Neural crest cell (in vitro differentiated cells): ENCODE measurements around the gene ADORA2B. TPM values are rescaled to one million over a fixed set of nuclear protein-coding genes. Genes with fewer than 3 reads are reported as not detected.
A peak's percentile ranks its signal among the peaks of the same experiment; 100 is the strongest.
"Not testable (repeated sequence)": the region's sequence is repeated elsewhere in the genome, so short reads cannot be mapped to it uniquely, and the experiment has no call there.

Source experiments
- DNase-seq: peaks from one replicate; pipeline ENCODE4 v3.0.0; 2021; ENCODE audit warnings: low read depth, mixed read lengths, low spot score
- H3K27ac Mint-ChIP-seq: one replicate; pipeline ENCODE4 v1.8.0; 2021; ENCODE audit warnings: mild to moderate bottlenecking, mixed read lengths; ENCODE audit not compliant: unreplicated experiment
- H3K27me3 Mint-ChIP-seq: 2 replicates; pipeline ENCODE4 v1.8.0; 2021; ENCODE audit warnings: low read depth, mild to moderate bottlenecking, mixed read lengths
- H3K36me3 Mint-ChIP-seq: 2 replicates; pipeline ENCODE4 v1.8.0; 2021; ENCODE audit warnings: low read depth, mild to moderate bottlenecking, mixed read lengths
- H3K4me1 Mint-ChIP-seq: 2 replicates; pipeline ENCODE4 v1.8.0; 2021; ENCODE audit warnings: mixed read lengths
- H3K4me3 Mint-ChIP-seq: one replicate; pipeline ENCODE4 v1.8.0; 2021; ENCODE audit warnings: mild to moderate bottlenecking, mixed read lengths
- H3K9me3 Mint-ChIP-seq: 2 replicates; pipeline ENCODE4 v1.8.0; 2021; ENCODE audit warnings: mixed read lengths
- CTCF ChIP-seq: fragments of 200-600 bp; sonication (generic); conservative IDR thresholded peaks from 2 replicates; pipeline ENCODE4 v1.5.0; 2021; ENCODE audit warnings: antibody characterized with exemption, mild to moderate bottlenecking
- long read RNA-seq: library from polyadenylated mRNA; unstranded; transcript quantifications from one replicate; pipeline ENCODE4 v2.0.0, GENCODE V29; 2020
- total RNA-seq: library from RNA; stranded (reverse); gene quantifications from 2 replicates; pipeline ENCODE4 v1.2.1, GENCODE V29; 2021

The ADORA2B gene
- 0.98 and 1.0 TPM in 2 replicates for total RNA-seq
- long read RNA-seq, partial matches to known transcripts = 0 of 1 reads
- long read RNA-seq, other reads (novel, unspliced or antisense) = 1 of 1 reads

GRCh38 chr17:15944759-15945526 is at the start of gene ADORA2B:
Gene ADORA2B, plus strand, starts transcription at chr17:15945130. Its CDS starts 119 bp downstream, at chr17:15945249.
- peaks cover 44% of the 10 kb centered on the region for H3K27me3 Mint-ChIP-seq
- peak within 1 kb of the TSS; percentile 93 for H3K27ac Mint-ChIP-seq
- no peaks in the 10 kb centered on the region for H3K36me3 Mint-ChIP-seq
- TF ChIP-seq CTCF = peak; percentile 59
- no peaks in the 10 kb centered on the region for H3K9me3 Mint-ChIP-seq
- H3K4me1 Mint-ChIP-seq = peaks cover 11% of the 10 kb centered on the region
- DNase-seq = peak; percentile 63
- peak within 1 kb of the TSS; percentile 85 for H3K4me3 Mint-ChIP-seq

GRCh38 chr17:15896277-15896676 is 48.7 kb upstream of the ADORA2B start:
- Mint-ChIP-seq H3K27ac (no peak overlapping the region), H3K4me1 (peaks cover 4% of the 10 kb centered on the region), H3K4me3 (no peak overlapping the region), H3K36me3 (peaks cover 2% of the 10 kb centered on the region), H3K9me3 (no peaks in the 10 kb centered on the region), H3K27me3 (no peaks in the 10 kb centered on the region)
- TF ChIP-seq CTCF = no peak
- DNase-seq = no peak

- Mint-ChIP-seq H3K9me3 (no peaks in the 10 kb centered on the region), H3K36me3 (peaks cover 2% of the 10 kb centered on the region), H3K27ac (no peak overlapping the region), H3K4me1 (peaks cover 4% of the 10 kb centered on the region), H3K27me3 (no peaks in the 10 kb centered on the region), H3K4me3 (no peak overlapping the region)
- no peak for DNase-seq
- no peak for TF ChIP-seq CTCF
Observed at GRCh38 chr17:15896834-15897233, 48.1 kb upstream of the ADORA2B start.

GRCh38 chr17:15899596-15899995 is 45.3 kb upstream of the ADORA2B start:
- not testable (repeated sequence) for H3K4me1 Mint-ChIP-seq, DNase-seq, H3K36me3 Mint-ChIP-seq, H3K27ac Mint-ChIP-seq, H3K4me3 Mint-ChIP-seq, H3K27me3 Mint-ChIP-seq, H3K9me3 Mint-ChIP-seq

- no peaks in the 10 kb centered on the region for H3K9me3 Mint-ChIP-seq
- no peak overlapping the region for H3K27ac Mint-ChIP-seq
- no peaks in the 10 kb centered on the region for H3K27me3 Mint-ChIP-seq
- no peak overlapping the region for H3K4me3 Mint-ChIP-seq
- DNase-seq = no peak
- H3K4me1 Mint-ChIP-seq = no peaks in the 10 kb centered on the region
- TF ChIP-seq CTCF = no peak
- peaks cover 2% of the 10 kb centered on the region for H3K36me3 Mint-ChIP-seq
Observed at GRCh38 chr17:15900871-15901270, 44.1 kb upstream of the ADORA2B start.

- not testable (repeated sequence) for H3K36me3 Mint-ChIP-seq, H3K9me3 Mint-ChIP-seq, H3K4me1 Mint-ChIP-seq, H3K27me3 Mint-ChIP-seq, H3K27ac Mint-ChIP-seq, H3K4me3 Mint-ChIP-seq, DNase-seq
Observed at GRCh38 chr17:15905236-15905635, 39.7 kb upstream of the ADORA2B start.
